AG10803 (cell line): ENCODE measurements around the gene CIAO2A.

Experiments
- DNase-seq: peaks from one replicate; pipeline ENCODE4 v3.0.0; 2010; ENCODE audit warnings: low read depth
- H3K4me3 ChIP-seq: 2 replicates; pipeline ENCODE4 v1.5.1; 2011; ENCODE audit warnings: mild to moderate bottlenecking, low read length, control low read depth
- TF ChIP-seq, protein P1 (sequence below): conservative IDR thresholded peaks from 2 replicates; pipeline ENCODE4 v1.5.1; 2011; ENCODE audit warnings: mild to moderate bottlenecking, low read length, control low read depth, inconsistent platforms

Gene CIAO2A

DNA sequence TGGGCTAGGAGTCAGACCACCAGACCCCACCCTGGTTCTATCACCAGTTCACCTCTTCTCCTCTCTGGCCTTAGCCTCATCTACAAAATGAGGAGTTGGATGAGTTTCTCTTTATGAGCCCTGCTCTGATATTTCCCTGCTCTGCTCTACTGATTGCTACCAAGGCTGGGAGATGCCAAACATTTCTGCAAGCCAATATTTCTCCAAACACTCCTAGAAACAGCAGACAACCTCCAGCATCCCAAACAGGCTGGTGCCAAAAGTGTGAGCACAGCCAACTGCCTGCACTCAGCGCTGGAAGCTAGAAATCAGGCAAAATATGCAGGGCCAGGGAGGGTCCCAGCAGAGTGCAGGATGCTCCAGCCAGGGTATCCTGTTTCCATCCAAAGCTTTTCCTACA is 58.1 kb downstream of the CIAO2A start:
- no peak overlapping the region for H3K4me3 ChIP-seq
- TF ChIP-seq, protein P1, sequence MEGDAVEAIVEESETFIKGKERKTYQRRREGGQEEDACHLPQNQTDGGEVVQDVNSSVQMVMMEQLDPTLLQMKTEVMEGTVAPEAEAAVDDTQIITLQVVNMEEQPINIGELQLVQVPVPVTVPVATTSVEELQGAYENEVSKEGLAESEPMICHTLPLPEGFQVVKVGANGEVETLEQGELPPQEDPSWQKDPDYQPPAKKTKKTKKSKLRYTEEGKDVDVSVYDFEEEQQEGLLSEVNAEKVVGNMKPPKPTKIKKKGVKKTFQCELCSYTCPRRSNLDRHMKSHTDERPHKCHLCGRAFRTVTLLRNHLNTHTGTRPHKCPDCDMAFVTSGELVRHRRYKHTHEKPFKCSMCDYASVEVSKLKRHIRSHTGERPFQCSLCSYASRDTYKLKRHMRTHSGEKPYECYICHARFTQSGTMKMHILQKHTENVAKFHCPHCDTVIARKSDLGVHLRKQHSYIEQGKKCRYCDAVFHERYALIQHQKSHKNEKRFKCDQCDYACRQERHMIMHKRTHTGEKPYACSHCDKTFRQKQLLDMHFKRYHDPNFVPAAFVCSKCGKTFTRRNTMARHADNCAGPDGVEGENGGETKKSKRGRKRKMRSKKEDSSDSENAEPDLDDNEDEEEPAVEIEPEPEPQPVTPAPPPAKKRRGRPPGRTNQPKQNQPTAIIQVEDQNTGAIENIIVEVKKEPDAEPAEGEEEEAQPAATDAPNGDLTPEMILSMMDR: no peak
- no peak for DNase-seq

DNA sequence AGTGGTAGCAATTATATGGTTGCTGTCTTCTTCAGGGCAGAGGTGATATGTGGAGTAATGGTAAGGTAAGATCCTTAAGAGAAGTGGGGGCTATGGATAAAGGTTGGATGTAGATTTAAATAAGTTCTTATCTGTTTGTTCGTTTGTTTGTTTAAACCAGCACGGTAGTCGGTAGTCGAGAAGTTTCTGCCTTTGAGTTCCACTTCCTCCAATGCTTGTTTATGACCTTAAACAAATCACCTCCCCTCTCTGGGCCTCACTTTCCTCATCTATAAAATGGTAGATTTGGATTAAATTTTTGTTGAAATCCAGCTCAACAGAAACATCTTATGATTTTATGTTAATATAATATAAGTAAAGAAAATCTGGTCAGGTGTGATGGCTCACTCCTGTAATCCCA is 59.1 kb downstream of the CIAO2A start:
- H3K4me3 ChIP-seq: no peak overlapping the region
- DNase-seq: no peak
- TF ChIP-seq, protein P1: no peak

DNA sequence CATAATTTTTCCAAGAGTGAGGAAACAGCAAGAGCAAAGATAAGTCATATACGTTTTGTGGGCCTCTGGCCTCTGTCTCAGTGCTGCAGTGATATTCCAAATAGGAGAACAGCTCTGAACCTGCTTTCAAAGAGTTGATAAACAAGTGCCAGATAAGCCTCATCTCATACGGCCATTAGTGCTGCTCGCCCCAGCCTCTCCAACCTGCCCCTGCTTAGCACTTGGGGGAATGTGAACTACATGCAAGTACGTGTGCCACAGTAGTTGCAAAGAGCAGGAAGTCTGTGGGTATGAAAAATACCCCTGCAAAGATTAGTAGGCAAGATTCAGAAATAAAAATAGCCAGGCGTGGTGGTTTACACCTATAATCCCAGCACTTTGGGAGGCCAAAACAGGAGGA is 61.3 kb downstream of the CIAO2A start:
- H3K4me3 ChIP-seq: no peak overlapping the region
- DNase-seq: no peak
- TF ChIP-seq, protein P1: no peak

DNA sequence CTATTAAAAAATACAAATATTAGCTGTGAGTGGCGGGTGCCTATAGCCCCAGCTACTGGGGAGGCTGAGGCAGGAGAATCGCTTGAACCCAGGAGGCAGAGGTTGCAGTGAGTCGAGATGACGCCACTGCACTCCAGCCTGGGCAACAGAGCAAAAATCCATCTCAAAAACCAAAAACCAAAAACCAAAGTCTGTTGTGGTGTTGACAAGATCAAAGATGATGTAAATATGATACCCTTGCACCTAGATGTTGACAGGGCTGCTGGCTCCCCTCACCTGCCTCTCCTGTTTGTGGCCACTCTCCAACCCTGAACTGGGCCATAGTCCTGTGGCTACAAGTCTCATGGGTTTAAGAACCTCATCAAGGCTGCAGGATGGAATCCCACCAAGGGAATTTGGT is 63.5 kb downstream of the CIAO2A start:
- DNase-seq: no peak
- TF ChIP-seq, protein P1: no peak
- no peak overlapping the region for H3K4me3 ChIP-seq

- DNase-seq: no peak
- TF ChIP-seq, protein P1: no peak
- H3K4me3 ChIP-seq: no peak overlapping the region
Measured at GRCh38 chr15:64029633-64030032, 64.0 kb downstream of the CIAO2A start.

DNA sequence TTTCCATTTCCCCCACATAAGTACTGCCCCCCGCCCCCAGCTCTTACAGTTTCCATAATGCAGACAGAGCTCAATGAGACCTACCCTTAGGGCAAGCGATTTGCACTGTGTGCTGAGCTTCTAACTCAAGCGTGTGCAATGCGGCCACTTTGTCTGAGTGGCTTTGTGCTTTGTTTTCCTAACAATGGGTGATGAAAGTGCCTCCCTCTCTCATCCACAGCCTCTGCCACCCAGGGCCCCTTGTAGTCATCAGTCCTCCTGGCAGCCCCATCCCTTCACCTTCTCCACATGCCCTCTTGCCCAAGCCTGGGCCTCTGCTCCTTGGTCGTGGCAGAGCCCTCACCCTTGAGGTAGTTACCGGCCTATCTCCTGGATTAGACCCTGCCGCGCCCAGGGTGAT is 64.5 kb downstream of the CIAO2A start:
- TF ChIP-seq, protein P1: no peak
- no peak for DNase-seq
- H3K4me3 ChIP-seq: no peak overlapping the region

- DNase-seq: no peak
- TF ChIP-seq, protein P1: no peak
- H3K4me3 ChIP-seq: no peak overlapping the region
Measured at GRCh38 chr15:64026591-64026990, 67.0 kb downstream of the CIAO2A start.
